Right lobe of liver (tissue), 4 donors: ENCODE results near the gene CCM2L.

Experiments
- CTCF ChIP-seq, 4 donors: fragments of 200-600 bp in 3 of 4; fragments of 450-650 bp in 1 of 4; IDR thresholded peaks; one replicate each; pipeline versions ENCODE4 v1.5.1 to v1.8.0; 2016 to 2022; ENCODE audit warnings: antibody characterized with exemption in 4 of 4, mild to moderate bottlenecking in 2 of 4
- POLR2A ChIP-seq: fragments of 450-650 bp; IDR thresholded peaks from one replicate; pipeline ENCODE4 v1.6.1; 2017; ENCODE audit warnings: antibody characterized with exemption, mild to moderate bottlenecking
- donor health status: DM: no; HTN: no; CAD: no.
- donor health status: DM: no; HTN: no; CAD: no.
- donor health status: DM: no; HTN: yes; CAD: no.

- TF ChIP-seq CTCF (IDR thresholded peaks at IDR 0.05) (no peak), POLR2A (no peak)
Observed at GRCh38 chr20:32007787-32008616, 2.2 kb upstream of the CCM2L start.
